MG63 (cell line): Measurements from ENCODE around the gene PPFIA3. TPM values are rescaled to one million over a fixed set of nuclear protein-coding genes. Genes with fewer than 3 reads are reported as not detected.
"Not testable (repeated sequence)": the region's sequence is repeated elsewhere in the genome, so short reads cannot be mapped to it uniquely, and the experiment has no call there.

Source experiments
- DNase-seq: peaks from one replicate; pipeline ENCODE4 v3.0.0-alpha.2; 2020
- H3K27me3 ChIP-seq: fragments of 250-450 bp; sonication (Bioruptor Pico); 2 replicates; pipeline ENCODE4 v1.5.1; 2020; ENCODE audit warnings: mild to moderate bottlenecking, moderate library complexity
- H3K36me3 ChIP-seq: fragments of 250-450 bp; sonication (Bioruptor Pico); 2 replicates; pipeline ENCODE4 v1.5.1; 2020; ENCODE audit warnings: mild to moderate bottlenecking, moderate library complexity
- H3K4me3 ChIP-seq: fragments of 250-450 bp; sonication (Bioruptor Pico); 2 replicates; pipeline ENCODE4 v1.5.1; 2020; ENCODE audit warnings: mild to moderate bottlenecking, moderate library complexity
- H3K9me3 ChIP-seq: fragments of 250-450 bp; sonication (Bioruptor Pico); 2 replicates; pipeline ENCODE4 v1.5.1; 2020; ENCODE audit warnings: mild to moderate bottlenecking, moderate library complexity
- total RNA-seq: library from RNA; depleted of rRNA; stranded (reverse); fragments of >200 nt; shearing (Covaris generic); gene quantifications from 2 replicates; pipeline ENCODE4 v1.2.3, GENCODE V29; 2014; ENCODE audit warnings: low replicate concordance; rRNA removed

PPFIA3 gene
- total RNA-seq, 1 experiment from 2014 or later = 21.4 TPM

- Histone ChIP-seq H3K27me3 (no peaks in the 10 kb centered on the region), H3K36me3 (peaks cover 21% of the 10 kb centered on the region), H3K9me3 (peaks cover 4% of the 10 kb centered on the region; the same call in 1 of the 2 replicates), H3K4me3 (no peak overlapping the region)
- DNase-seq = no peak
These were observed 61.3 kb downstream of the PPFIA3 start for GRCh38 chr19:49180659-49181058.

GRCh38 chr19:49182010-49182847 is 62.9 kb downstream of the PPFIA3 start:
- not testable (repeated sequence) for H3K27me3 ChIP-seq, DNase-seq
- H3K36me3 ChIP-seq = peaks cover 21% of the 10 kb centered on the region

GRCh38 chr19:49182848-49183375 is 63.6 kb downstream of the PPFIA3 start:
- Histone ChIP-seq H3K36me3 (peaks cover 21% of the 10 kb centered on the region), H3K4me3 (no peak overlapping the region), H3K27me3 (no peaks in the 10 kb centered on the region), H3K9me3 (peaks cover 4% of the 10 kb centered on the region; the same call in 1 of the 2 replicates)
- DNase-seq = no peak

More at GRCh38 chr19:49182010-49182847, 62.9 kb downstream of the PPFIA3 start:
- not testable (repeated sequence) for H3K4me3 ChIP-seq, H3K9me3 ChIP-seq

- no peaks in the 10 kb centered on the region for H3K27me3 ChIP-seq
- no peak overlapping the region for H3K4me3 ChIP-seq
- peaks cover 42% of the 10 kb centered on the region for H3K36me3 ChIP-seq
- no peak for DNase-seq
- peaks cover 6% of the 10 kb centered on the region for H3K9me3 ChIP-seq
These were observed 66.8 kb downstream of the PPFIA3 start for GRCh38 chr19:49186108-49186507.

GRCh38 chr19:49188626-49189200 is 69.4 kb downstream of the PPFIA3 start:
- H3K36me3 ChIP-seq = peaks cover 32% of the 10 kb centered on the region
- H3K4me3 ChIP-seq = no peak overlapping the region
- DNase-seq = no peak
- no peaks in the 10 kb centered on the region for H3K27me3 ChIP-seq
- H3K9me3 ChIP-seq = peaks cover 2% of the 10 kb centered on the region; the same call in 1 of the 2 replicates

GRCh38 chr19:49189259-49189658 is 69.9 kb downstream of the PPFIA3 start:
- no peak overlapping the region for H3K4me3 ChIP-seq
- peaks cover 2% of the 10 kb centered on the region; the same call in 1 of the 2 replicates for H3K9me3 ChIP-seq
- no peak for DNase-seq
- H3K36me3 ChIP-seq = peaks cover 32% of the 10 kb centered on the region
- no peaks in the 10 kb centered on the region for H3K27me3 ChIP-seq

GRCh38 chr19:49190781-49191180 is 71.4 kb downstream of the PPFIA3 start:
- DNase-seq = no peak
- Histone ChIP-seq H3K9me3 (peaks cover 2% of the 10 kb centered on the region; the same call in 1 of the 2 replicates), H3K36me3 (peaks cover 32% of the 10 kb centered on the region), H3K4me3 (no peak overlapping the region), H3K27me3 (no peaks in the 10 kb centered on the region)

GRCh38 chr19:49193822-49194394 is 74.6 kb downstream of the PPFIA3 start:
- Histone ChIP-seq H3K27me3 (no peaks in the 10 kb centered on the region), H3K4me3 (no peak overlapping the region), H3K9me3 (peaks cover 2% of the 10 kb centered on the region; the same call in 1 of the 2 replicates), H3K36me3 (peaks cover 27% of the 10 kb centered on the region)
- no peak for DNase-seq

- peaks cover 22% of the 10 kb centered on the region for H3K36me3 ChIP-seq
- H3K9me3 ChIP-seq = peaks cover 2% of the 10 kb centered on the region; the same call in 1 of the 2 replicates
- H3K27me3 ChIP-seq = no peaks in the 10 kb centered on the region
- no peak overlapping the region for H3K4me3 ChIP-seq
- DNase-seq = no peak
These were observed 75.1 kb downstream of the PPFIA3 start for GRCh38 chr19:49194408-49194807.

- Histone ChIP-seq H3K36me3 (peaks cover 19% of the 10 kb centered on the region), H3K9me3 (no peaks in the 10 kb centered on the region), H3K4me3 (no peak overlapping the region), H3K27me3 (no peaks in the 10 kb centered on the region)
- no peak for DNase-seq
These were observed 77.3 kb downstream of the PPFIA3 start for GRCh38 chr19:49196527-49197240.

GRCh38 chr19:49200238-49200862 is 81.0 kb downstream of the PPFIA3 start:
- no peaks in the 10 kb centered on the region for H3K27me3 ChIP-seq
- no peaks in the 10 kb centered on the region for H3K9me3 ChIP-seq
- H3K36me3 ChIP-seq = peaks cover 34% of the 10 kb centered on the region
- H3K4me3 ChIP-seq = no peak overlapping the region
- DNase-seq = no peak

Other genes with a start within 250 kb of the PPFIA3 start
- gene PPP1R15A, start 247.1 kb upstream of the PPFIA3 start, total RNA-seq = 26.1 and 36.4 TPM in 2 replicates
- not detected in 2 replicates for gene TULP2, start 220.8 kb upstream of the PPFIA3 start, total RNA-seq
- 157 and 236 TPM in 2 replicates for gene NUCB1, start 219.2 kb upstream of the PPFIA3 start, total RNA-seq
- gene DHDH, start 185.8 kb upstream of the PPFIA3 start, total RNA-seq = not detected in 2 replicates
- 38.2 and 61.4 TPM in 2 replicates for gene BAX, start 164.7 kb upstream of the PPFIA3 start, total RNA-seq
- gene FTL, start 154.2 kb upstream of the PPFIA3 start, total RNA-seq = 880 and 1,766 TPM in 2 replicates
- 34.3 and 46.2 TPM in 2 replicates for gene GYS1, start 126.2 kb upstream of the PPFIA3 start, total RNA-seq
- 386 and 644 TPM in 2 replicates for gene RUVBL2, start 125.7 kb upstream of the PPFIA3 start, total RNA-seq
- gene LHB, start 102.5 kb upstream of the PPFIA3 start, total RNA-seq = not detected in 2 replicates
- not detected in 2 replicates for gene CGB3, start 95.2 kb upstream of the PPFIA3 start, total RNA-seq
- not detected in 2 replicates for gene CGB2, start 87.7 kb upstream of the PPFIA3 start, total RNA-seq
- not detected in 2 replicates for gene CGB1, start 82.6 kb upstream of the PPFIA3 start, total RNA-seq
- gene CGB5, start 75.7 kb upstream of the PPFIA3 start, total RNA-seq = not detected in 2 replicates
- gene CGB8, start 70.4 kb upstream of the PPFIA3 start, total RNA-seq = not detected in 2 replicates
- not detected in 2 replicates for gene CGB7, start 61.8 kb upstream of the PPFIA3 start, total RNA-seq
- gene NTF4, start 54.7 kb upstream of the PPFIA3 start, total RNA-seq = not detected in 2 replicates
- not detected in 2 replicates for gene KCNA7, start 46.8 kb upstream of the PPFIA3 start, total RNA-seq
- gene SNRNP70, start 34.1 kb upstream of the PPFIA3 start, total RNA-seq = 172 and 247 TPM in 2 replicates
- 12.3 and 20.4 TPM in 2 replicates for gene LIN7B, start 5.2 kb upstream of the PPFIA3 start, total RNA-seq
- 3.7 and 4.6 TPM in 2 replicates for gene C19orf73, start 401 bp upstream of the PPFIA3 start, total RNA-seq
- not detected in 2 replicates for gene HRC, start 35.9 kb downstream of the PPFIA3 start, total RNA-seq
- gene TRPM4, start 38.2 kb downstream of the PPFIA3 start, total RNA-seq = 7.9 and 8.4 TPM in 2 replicates
- gene SLC6A16, start 205.6 kb downstream of the PPFIA3 start, total RNA-seq = not detected in 2 replicates
- gene CD37, start 215.9 kb downstream of the PPFIA3 start, total RNA-seq = not detected in 2 replicates
- 13.5 and 14.6 TPM in 2 replicates for gene TEAD2, start 242.9 kb downstream of the PPFIA3 start, total RNA-seq
- gene DKKL1, start 244.3 kb downstream of the PPFIA3 start, total RNA-seq = not detected in 2 replicates